NCI-H1417 treated with DMSO at 0.1 percent for 48 hours (cell line): ENCODE results near the gene STK17A.

Experiments
- DNase-seq: peaks from one replicate; lab custom pipeline; 2025; lab: John Stamatoyannopoulos, UW

STK17A gene

GRCh38 chr7:43582503-43583423 lies at the start of gene STK17A:
STK17A (plus strand) TSS chr7:43583108; CDS start chr7:43583244, 136 bp downstream.
- peak; percentile 81 for DNase-seq

- DNase-seq = no peak
These were observed 49.0 kb upstream of the STK17A start for GRCh38 chr7:43533801-43534479.

- DNase-seq = no peak
These were observed 47.9 kb upstream of the STK17A start for GRCh38 chr7:43535031-43535451.

DNA sequence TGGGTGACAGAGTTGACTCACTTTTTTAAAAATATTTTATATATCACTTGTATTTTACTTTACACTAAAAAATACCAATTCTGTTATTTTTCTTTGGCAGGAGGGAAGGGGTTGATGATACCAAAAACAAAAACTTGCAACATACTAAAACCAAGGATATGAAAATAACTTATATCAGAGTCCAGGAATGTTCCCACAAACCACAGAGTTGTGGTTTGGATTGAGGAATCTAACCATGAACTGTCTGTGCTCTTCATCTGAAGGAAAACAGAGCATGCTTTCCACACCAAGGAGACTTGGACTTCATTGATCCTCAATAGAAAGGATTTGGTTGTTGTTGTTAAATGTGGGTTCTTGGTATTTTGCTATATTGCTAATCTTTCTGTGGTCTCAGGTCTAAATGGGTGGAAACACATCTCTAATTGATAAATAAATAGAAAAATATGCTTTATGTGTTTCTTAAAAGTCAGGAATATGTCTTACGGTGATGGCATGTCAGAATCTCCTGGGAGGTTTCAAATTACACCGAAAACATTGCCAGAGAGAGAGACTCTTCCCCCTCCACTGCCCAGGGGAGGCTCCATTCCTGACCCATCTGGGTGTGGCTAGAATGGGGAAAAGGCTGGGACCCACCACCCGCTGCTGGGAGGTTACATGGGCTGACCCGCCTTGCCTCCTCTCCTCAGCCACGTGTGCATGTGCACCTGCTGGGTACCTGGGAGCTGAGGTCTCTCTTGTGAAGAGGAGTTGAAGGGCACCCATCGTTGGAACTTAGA lies 46.9 kb upstream of the STK17A start:
- DNase-seq = no peak

DNA sequence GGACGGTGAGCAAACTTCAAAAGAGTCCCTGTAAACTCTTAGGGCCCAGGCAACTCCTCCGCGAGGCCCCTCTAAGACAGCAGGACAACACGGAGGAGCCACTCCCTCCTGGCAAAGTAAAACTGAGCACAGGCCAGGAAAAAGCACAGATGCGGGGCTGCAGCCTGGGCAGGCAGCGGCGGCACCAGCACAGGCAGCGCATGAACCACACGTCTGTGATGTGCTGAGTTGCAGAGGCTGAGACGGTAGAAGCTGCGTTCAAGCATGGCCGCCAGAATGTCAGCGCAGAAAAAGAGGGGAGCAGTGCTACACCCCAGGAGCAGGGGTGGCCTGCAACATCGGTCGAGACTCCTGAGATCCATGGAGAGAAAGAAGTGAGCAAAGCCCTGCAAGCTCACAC lies 46.1 kb upstream of the STK17A start:
- DNase-seq = no peak

DNA sequence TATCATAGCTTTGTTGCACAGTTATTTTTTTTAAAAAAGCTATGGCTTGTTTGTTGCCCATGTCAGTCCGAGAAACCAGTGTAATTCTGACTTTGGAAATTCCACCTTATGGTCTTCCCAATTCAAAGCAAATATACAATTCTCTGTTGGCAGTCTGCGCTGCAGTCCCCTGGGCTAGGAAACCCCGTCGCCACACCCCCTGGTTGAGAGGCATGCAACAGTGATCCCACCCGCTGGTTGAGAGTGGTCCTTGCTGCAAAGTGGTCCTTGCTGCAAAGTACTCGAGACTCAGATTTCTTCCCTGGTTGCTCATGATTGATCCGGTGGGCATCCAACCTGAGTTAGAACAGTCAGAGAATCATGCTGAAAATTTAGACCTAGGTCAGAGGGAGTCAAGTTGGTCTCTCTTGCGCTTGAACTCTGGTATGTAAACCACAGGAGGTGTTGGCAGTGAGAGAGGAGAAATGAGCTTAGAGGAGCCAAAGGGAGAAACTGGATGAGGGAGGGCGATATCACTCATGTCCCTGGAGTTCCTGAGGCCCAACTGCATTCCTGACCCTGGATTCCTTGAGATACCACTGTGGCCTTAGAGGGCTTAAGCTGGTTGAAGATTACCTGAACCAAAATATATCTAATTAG lies 45.0 kb upstream of the STK17A start:
- DNase-seq = no peak

GRCh38 chr7:43538404-43538771 lies 44.5 kb upstream of the STK17A start:
- DNase-seq = no peak

GRCh38 chr7:43540471-43540870 lies 42.4 kb upstream of the STK17A start:
- no peak for DNase-seq

DNA sequence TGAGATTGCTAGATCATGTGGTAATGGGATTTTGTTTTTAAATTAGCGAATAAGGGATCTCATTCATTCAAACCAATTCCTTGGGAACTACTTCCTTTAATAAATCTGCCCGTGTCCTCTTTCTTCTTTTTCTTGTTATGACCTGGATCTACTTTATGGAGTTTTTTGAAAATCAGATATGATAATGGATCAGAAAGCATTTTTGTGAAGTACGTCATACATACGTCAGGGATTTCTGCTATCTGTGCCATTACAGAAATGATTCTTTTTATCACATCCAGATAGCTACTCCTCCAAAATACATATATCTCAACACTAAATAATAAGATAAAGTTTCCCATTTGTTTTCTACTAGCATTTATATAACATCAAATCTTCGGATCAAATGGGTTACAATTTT lies 40.2 kb upstream of the STK17A start:
- DNase-seq = no peak

DNA sequence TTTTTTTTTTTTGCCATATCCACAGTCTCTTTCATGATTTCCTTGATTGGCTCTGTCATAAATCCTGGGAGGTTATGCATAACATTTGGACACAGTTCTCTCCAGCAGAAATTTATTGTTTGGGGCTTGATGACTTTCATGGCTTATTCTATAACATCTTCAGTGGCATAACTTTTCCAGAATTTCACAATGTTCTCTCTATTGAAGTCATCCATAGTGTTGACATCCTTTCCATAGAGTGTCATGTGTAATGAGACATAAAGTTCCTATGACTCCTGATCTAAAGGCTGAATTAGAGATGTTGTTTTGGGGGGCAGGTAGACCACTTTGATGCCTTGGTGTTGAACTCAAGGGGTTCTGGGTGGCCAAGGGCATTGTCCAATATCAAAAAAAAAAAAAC lies 36.7 kb upstream of the STK17A start:
- DNase-seq = no peak

GRCh38 chr7:43550427-43550826 lies 32.5 kb upstream of the STK17A start:
- DNase-seq = no peak

GRCh38 chr7:43552122-43552521 lies 30.8 kb upstream of the STK17A start:
- no peak for DNase-seq

DNA sequence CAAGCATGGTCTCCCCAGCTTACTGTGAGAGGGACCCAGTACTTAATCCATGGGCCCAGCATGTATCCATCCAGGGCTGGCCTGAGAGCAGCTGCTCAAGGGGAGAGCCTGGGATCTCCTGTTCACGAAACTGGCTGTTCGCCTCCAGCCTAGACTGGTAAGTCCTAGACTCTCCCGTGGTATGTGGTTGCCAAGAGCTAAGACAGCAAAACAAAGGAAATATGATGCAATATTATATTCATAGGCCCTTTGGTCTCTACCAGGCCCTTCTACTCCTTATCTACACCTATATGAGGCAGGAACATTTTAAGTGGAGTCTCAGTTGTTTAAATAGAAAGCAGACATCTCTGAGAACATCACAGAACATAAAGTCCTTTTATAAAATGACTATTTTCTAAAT lies 28.9 kb upstream of the STK17A start:
- no peak for DNase-seq

DNA sequence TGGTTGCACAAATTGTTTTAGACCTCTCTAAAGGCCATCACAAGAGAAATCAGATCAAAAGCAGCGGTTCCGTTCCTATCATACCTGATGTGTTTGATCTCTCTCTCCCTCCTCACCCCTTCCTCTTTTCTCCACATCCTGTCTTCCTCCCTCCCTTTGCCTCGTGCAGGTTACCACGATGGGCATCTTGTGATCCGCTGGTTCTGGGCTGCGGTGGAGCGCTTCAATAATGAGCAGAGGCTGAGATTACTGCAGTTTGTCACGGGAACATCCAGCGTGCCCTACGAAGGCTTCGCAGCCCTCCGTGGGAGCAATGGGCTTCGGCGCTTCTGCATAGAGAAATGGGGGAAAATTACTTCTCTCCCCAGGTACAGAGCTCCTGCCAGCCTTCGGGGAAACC lies 28.5 kb upstream of the STK17A start:
- DNase-seq = no peak

- no peak for DNase-seq
These were observed 24.9 kb upstream of the STK17A start for GRCh38 chr7:43557831-43558495.

GRCh38 chr7:43559171-43559945 lies 23.6 kb upstream of the STK17A start:
- no peak for DNase-seq

- no peak for DNase-seq
These were observed 23.0 kb upstream of the STK17A start for GRCh38 chr7:43559946-43560335.

DNA sequence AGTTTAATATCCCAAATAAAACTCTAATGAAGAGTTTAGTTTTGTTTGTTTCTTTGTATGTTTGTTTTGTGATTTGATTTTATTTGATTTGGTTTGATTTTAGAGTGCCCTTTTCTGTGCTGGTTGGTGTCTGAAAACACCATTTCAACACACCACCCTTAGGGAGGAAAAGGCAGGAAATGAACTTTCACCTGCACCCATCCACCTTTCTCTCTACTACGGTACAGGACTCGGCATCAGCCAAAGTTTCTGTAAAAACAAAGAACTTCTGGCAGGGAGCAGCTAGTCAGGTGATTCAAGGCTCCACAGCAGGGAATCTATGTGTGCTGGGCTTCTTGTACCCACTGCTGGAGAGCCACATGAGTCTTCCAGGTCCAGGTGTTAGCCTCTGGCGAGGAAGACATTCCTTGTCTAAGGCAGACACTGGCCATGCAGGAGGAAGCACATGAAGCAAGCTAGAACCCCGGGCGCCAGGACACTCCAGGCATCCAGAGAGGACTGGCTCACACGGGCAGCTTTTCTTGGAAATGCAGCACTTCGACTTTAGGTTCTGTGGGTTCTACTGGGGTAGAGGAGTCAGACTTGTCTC lies 22.1 kb upstream of the STK17A start:
- no peak for DNase-seq

- DNase-seq = no peak
These were observed 20.5 kb upstream of the STK17A start for GRCh38 chr7:43562383-43562782.

GRCh38 chr7:43565786-43566185 lies 17.1 kb upstream of the STK17A start:
- DNase-seq = no peak
